GM23248 (cell line): ENCODE data around the gene THAP4.

ENCODE experiments used
- EZH2 ChIP-seq: fragments of 200-600 bp; sonication (generic); IDR thresholded peaks from 2 replicates; pipeline ENCODE4 v1.6.1; 2018; ENCODE audit warnings: antibody characterized with exemption, mild to moderate bottlenecking; ENCODE audit not compliant: insufficient read depth, poor library complexity, severe bottlenecking
- EZH2phosphoT487 ChIP-seq: fragments of 200-600 bp; sonication (generic); IDR thresholded peaks from 2 replicates; pipeline ENCODE4 v1.6.1; 2018; ENCODE audit warnings: antibody characterized with exemption, moderate library complexity, mild to moderate bottlenecking, low read depth; ENCODE audit not compliant: insufficient read depth

DNA sequence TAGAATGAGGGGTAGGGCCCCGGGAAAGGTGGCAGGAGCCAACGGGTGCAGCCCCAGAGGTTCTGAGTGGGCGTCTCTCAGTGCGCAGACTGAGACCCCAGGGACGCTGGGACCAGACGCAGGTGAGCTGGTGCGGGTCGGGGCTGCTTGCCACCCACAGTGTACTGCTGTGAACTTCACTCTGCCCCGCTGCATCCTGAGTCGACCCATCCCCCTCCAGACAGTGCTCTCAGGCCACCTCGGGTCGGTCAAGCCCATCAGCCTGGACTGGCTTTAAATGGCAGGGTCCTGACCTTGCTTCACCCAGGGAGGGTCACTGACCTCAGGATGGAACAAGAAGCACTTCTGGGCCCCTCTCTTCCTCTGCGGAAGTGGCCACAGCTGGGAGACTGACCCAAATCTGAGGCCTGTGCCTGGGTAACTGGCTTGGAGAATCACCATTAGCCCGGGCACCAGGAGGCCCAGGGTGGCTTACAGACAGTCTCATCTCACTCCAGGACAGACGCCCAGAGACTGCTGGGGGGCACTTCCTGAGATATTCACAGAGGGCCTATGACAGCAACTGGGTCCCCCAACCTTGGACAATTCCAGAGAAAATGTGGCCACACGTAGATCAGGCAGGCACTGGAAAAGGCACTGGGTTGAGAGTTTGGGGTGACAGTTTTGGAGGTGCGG is 102.1 kb downstream of the THAP4 start:
- TF ChIP-seq EZH2 (no peak), EZH2phosphoT487 (no peak)
